NOMO-1 treated with dmso at 0.1 percent for 144 hours (cell line): Measurements from ENCODE around the gene MBTPS2.

Source experiments
- DNase-seq: peaks from one replicate; lab custom pipeline; 2025; ENCODE audit not compliant: unreplicated experiment; lab: John Stamatoyannopoulos, UW

MBTPS2 gene

GRCh38 chrX:21932292-21933002, 93.0 kb downstream of the MBTPS2 start:
- no peak for DNase-seq

DNA sequence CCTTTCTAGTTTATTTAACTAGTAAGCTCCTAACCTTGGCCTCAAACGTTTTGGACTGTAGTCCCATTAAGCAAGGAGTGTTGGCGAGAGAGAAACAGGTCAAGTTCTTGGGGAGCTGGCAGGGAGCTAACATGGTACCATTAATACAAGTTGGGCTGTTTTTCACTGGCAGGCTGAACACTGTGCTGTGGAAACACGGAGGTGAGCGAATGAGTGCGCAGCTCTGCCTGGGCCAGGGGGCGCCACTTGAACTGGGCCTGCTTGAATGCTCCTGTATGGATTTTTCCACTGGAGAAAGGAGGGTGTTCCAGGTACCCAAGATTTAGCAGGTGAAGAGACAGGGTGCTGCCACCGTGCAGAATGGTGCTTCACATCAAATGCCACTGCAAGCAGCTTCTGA, 93.7 kb downstream of the MBTPS2 start:
- DNase-seq: no peak

DNA sequence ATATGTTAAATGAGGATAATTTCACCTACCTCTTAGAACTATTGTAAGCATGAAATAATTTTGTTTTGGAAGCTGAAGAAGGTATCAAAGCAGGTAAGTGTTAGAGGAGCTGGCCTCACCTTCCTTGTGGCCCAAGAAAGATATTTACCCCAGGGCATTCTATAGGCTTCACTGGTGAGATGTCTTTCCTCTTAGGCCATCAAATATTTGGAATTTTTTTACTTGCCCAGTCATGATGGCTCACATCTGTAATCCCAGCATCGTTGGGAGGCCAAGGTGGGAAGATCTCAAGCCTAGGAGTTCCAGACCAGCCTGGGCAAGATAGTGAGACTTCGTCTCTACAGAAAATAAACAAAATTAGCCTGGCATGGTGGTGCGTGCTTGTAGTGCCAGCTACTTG, 95.0 kb downstream of the MBTPS2 start:
- DNase-seq: no peak
